ENCODE results near the gene OR7A5.
A peak's percentile ranks its signal among the peaks of the same experiment; 100 is the strongest.
"Not testable (repeated sequence)": the region's sequence is repeated elsewhere in the genome, so short reads cannot be mapped to it uniquely, and the experiment has no call there.

Gene OR7A5

GRCh38 chr19:14786421-14786851 is 48.5 kb downstream of the OR7A5 start:
- H3K4me1 ChIP-seq (ENCODE audit: insufficient read depth, poor library complexity, severe bottlenecking): peaks cover 4% of the 10 kb centered on the region
- H3K27me3 ChIP-seq (ENCODE audit: insufficient read depth, poor library complexity, severe bottlenecking): no peaks in the 10 kb centered on the region
- no peaks in the 10 kb centered on the region for H3K36me3 ChIP-seq (ENCODE audit: low read depth)
- H3K9me3 ChIP-seq (ENCODE audit: severe bottlenecking): no peaks in the 10 kb centered on the region
- no peak for DNase-seq (ENCODE audit: low spot score)
- no peak for ATAC-seq (ENCODE audit: low read depth)
- H3K27ac ChIP-seq (ENCODE audit: poor library complexity, severe bottlenecking): no peak overlapping the region
- H3K4me3 ChIP-seq (ENCODE audit: severe bottlenecking): no peak overlapping the region
- peak; percentile 85 for TF ChIP-seq CTCF (IDR thresholded peaks at IDR 0.05; ENCODE audit: poor library complexity, severe bottlenecking)

GRCh38 chr19:14785102-14785793 is 49.7 kb downstream of the OR7A5 start:
- H3K4me3 ChIP-seq (ENCODE audit: severe bottlenecking); H3K27me3 ChIP-seq (ENCODE audit: insufficient read depth, poor library complexity, severe bottlenecking); H3K9me3 ChIP-seq (ENCODE audit: severe bottlenecking); H3K36me3 ChIP-seq (ENCODE audit: low read depth); H3K4me1 ChIP-seq (ENCODE audit: insufficient read depth, poor library complexity, severe bottlenecking); DNase-seq (ENCODE audit: low spot score): not testable (repeated sequence)
- peak overlapping the region; percentile 63 for H3K27ac ChIP-seq (ENCODE audit: poor library complexity, severe bottlenecking)
- ATAC-seq (ENCODE audit: low read depth): peak; percentile 87

- not testable (repeated sequence) for H3K4me1 ChIP-seq (ENCODE audit: insufficient read depth, poor library complexity, severe bottlenecking); H3K9me3 ChIP-seq (ENCODE audit: severe bottlenecking); DNase-seq (ENCODE audit: low spot score); H3K27me3 ChIP-seq (ENCODE audit: insufficient read depth, poor library complexity, severe bottlenecking); H3K4me3 ChIP-seq (ENCODE audit: severe bottlenecking); H3K36me3 ChIP-seq (ENCODE audit: low read depth)
- ATAC-seq (ENCODE audit: low read depth): peak; percentile 75
- peak overlapping the region; percentile 63 for H3K27ac ChIP-seq (ENCODE audit: poor library complexity, severe bottlenecking)
These were observed 50.3 kb downstream of the OR7A5 start for GRCh38 chr19:14784730-14785101.

- not testable (repeated sequence) for H3K27me3 ChIP-seq (ENCODE audit: insufficient read depth, poor library complexity, severe bottlenecking); H3K4me1 ChIP-seq (ENCODE audit: insufficient read depth, poor library complexity, severe bottlenecking)
These were observed 51.5 kb downstream of the OR7A5 start for GRCh38 chr19:14783410-14783998.

DNA sequence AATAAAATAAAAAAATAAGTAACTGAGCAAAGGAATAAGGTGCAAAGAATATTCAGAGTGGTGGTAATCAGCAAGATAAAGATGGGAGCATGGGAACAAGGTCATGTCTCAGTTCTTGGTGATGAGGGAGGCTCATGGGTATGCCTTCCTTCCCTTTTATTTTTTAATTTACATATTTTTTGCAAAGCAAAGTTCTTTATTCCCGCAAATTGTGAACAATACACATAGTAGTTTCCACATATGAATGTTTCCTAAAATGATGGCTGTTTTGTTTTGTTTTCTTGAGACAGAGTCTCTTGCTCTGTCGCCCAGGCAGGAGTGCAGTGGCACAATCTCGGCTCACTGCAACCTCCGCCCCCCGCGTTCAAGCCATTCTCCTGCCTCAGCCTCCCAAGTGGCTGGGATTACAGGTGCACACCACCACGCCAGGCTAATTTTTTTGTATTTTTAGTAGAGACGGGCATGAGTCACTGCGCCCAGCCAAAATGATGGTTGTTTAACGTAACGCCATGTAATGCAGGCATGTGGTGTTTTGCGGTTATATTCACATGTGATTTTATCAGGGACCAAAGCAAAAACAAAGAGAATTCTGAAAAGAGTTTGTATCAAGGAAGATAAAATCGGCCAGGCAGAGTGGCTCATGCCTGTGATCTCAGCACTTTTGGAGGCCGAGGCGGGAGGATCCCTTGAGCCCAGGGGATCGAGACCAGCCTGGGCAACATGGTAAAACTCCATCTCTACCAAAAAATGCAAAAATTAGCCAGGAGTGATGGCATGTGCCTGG is 52.2 kb downstream of the OR7A5 start:
- ATAC-seq (ENCODE audit: low read depth) (no peak), DNase-seq (ENCODE audit: low spot score) (no peak)
- Histone ChIP-seq H3K9me3 (ENCODE audit: severe bottlenecking) (no peaks in the 10 kb centered on the region), H3K27ac (ENCODE audit: poor library complexity, severe bottlenecking) (no peak overlapping the region), H3K4me3 (ENCODE audit: severe bottlenecking) (no peak overlapping the region), H3K4me1 (ENCODE audit: insufficient read depth, poor library complexity, severe bottlenecking) (peaks cover 4% of the 10 kb centered on the region), H3K36me3 (ENCODE audit: low read depth) (no peaks in the 10 kb centered on the region), H3K27me3 (ENCODE audit: insufficient read depth, poor library complexity, severe bottlenecking) (no peaks in the 10 kb centered on the region)
- no peak for TF ChIP-seq CTCF (IDR thresholded peaks at IDR 0.05; ENCODE audit: poor library complexity, severe bottlenecking)

More at GRCh38 chr19:14783410-14783998, 51.5 kb downstream of the OR7A5 start:
- H3K36me3 ChIP-seq (ENCODE audit: low read depth); H3K27ac ChIP-seq (ENCODE audit: poor library complexity, severe bottlenecking); H3K9me3 ChIP-seq (ENCODE audit: severe bottlenecking); ATAC-seq (ENCODE audit: low read depth); DNase-seq (ENCODE audit: low spot score); H3K4me3 ChIP-seq (ENCODE audit: severe bottlenecking): not testable (repeated sequence)

GRCh38 chr19:14781713-14782536 is 53.1 kb downstream of the OR7A5 start:
- not testable (repeated sequence) for H3K9me3 ChIP-seq (ENCODE audit: severe bottlenecking); DNase-seq (ENCODE audit: low spot score); H3K36me3 ChIP-seq (ENCODE audit: low read depth); H3K27ac ChIP-seq (ENCODE audit: poor library complexity, severe bottlenecking); H3K4me1 ChIP-seq (ENCODE audit: insufficient read depth, poor library complexity, severe bottlenecking); H3K4me3 ChIP-seq (ENCODE audit: severe bottlenecking); ATAC-seq (ENCODE audit: low read depth); H3K27me3 ChIP-seq (ENCODE audit: insufficient read depth, poor library complexity, severe bottlenecking)

DNA sequence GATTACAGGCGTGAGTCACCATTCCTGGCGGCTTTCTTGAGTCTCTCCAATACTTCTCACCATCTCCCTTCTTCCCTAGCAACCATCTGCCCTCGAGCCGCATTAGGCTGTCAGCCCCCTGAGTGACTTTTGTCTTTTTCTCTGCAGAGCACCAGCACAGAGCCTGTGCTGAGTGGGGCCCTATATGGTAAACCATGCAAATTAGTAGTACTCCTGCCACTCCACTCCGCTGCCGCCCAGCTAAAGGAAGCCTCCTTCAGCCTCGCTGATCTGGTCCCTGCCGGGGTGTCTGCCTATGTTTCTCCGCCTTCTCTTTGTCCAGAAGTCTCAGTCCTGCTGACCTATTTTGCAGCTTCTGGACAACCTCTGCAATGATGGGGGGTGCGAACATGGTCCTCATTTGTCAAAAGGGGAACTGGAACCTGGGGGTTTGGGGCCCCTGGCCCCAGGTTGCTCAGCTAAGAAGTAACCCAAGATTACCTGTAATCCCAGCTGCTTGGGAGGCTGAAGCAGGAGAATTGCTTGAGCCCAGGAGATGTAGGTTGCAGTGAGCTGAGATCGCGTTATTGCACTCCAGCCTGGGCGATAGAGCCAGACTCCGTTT is 54.3 kb downstream of the OR7A5 start:
- H3K27ac ChIP-seq (ENCODE audit: poor library complexity, severe bottlenecking); H3K4me1 ChIP-seq (ENCODE audit: insufficient read depth, poor library complexity, severe bottlenecking); H3K36me3 ChIP-seq (ENCODE audit: low read depth); H3K9me3 ChIP-seq (ENCODE audit: severe bottlenecking); H3K27me3 ChIP-seq (ENCODE audit: insufficient read depth, poor library complexity, severe bottlenecking); ATAC-seq (ENCODE audit: low read depth); H3K4me3 ChIP-seq (ENCODE audit: severe bottlenecking); DNase-seq (ENCODE audit: low spot score): not testable (repeated sequence)
